Kidney tubule cell (primary cell): ENCODE measurements around the gene MOK.
A peak's percentile ranks its signal among the peaks of the same experiment; 100 is the strongest.

Experiments used
- DNase-seq: peaks from one replicate; pipeline ENCODE4 v3.0.0-alpha.2; 2018; ENCODE audit warnings: low spot score

Gene MOK

DNA sequence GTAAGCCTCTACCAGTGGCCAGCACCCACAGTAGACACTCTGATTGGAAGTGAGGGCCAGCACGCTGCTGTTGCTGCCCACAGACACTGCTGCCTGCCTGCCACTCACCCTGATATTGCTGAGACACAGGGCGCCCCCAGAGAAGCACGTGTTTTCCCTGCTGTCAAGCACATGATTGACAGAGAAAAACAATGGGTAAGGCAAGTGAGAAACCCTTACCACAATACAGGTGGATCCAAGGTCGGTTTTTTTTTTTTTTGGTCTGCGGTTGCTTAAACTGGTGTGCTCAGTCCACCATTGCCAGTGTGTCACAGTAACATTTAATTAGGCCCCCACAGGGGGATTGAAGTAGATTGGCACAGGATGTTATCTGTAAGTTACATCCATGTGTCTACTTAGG, 99.4 kb downstream of the MOK start:
- no peak for DNase-seq

DNA sequence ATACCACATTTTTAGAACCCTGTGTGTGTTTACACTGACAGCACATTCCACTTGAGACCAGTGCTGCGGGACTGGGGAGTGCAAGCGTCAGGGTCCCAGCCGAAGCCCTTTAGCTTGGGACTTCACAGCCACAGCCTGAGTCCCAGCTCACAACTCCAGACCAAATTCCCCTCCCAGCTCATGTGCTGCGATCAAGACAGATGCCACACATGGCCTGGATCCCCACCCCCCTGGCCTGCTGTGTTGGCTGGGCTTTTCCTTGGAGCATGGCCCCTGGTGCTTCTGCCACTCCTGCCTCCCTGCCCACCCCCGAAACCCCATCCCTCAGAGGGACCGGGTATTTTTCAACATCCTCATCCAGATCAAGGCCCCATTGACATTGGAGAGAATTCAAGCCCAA, 101.6 kb downstream of the MOK start:
- no peak for DNase-seq

DNA sequence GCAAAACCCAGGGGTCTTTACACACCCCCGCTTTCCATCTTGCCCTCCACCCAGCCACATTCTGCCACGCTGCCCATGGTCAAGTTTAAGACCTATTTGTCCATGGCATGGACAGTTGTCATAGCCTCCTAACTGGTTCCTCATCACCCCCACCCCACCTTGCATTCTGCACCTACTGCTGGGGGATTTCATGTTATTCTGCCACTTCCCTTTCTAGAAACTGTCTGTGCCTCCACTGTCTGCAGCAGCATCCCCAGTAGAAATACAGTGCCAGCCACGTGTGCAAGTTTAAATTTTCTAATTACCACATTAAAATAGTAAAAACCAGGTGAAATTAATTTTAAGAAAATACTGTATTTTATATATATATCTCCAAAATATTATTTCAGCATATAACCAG, 102.0 kb downstream of the MOK start:
- no peak for DNase-seq

DNA sequence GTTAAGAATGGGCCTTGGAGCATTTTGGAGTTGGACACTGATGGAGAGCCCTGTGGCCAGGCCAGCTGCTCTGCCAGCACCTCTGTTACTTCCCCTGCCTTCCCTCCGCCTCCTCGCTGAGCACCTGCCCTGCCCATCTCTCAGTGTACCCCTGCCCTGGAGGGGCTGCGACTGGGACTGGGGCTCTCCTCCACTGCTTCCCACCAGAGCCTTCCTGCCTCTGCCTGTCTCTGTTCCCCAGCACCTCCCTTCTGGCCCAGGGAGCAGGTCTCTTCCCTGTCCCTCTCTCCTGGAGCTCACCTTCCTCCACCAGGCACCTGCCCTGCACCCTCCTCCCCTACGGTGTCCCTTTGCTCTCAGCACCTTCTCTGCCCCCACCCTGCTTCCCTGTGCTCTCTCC, 103.2 kb downstream of the MOK start:
- no peak for DNase-seq

DNA sequence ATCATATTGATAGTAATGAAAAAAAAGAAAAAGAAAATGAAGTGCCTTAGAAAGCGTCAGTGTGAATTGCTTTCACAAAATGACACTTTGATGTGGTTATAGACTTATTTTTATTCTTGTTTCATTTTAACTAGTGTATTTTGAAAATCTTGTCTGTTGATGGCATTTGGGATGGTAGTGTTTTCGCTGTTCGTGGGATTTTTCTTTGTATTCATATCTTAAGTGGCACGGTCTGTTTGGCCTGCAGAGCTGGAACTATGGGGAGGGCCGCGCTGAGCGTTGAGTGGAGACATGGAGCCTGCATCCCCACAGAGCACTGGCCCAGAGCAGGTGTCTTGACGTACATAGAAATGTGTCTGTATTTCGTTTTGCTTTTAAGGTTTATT, 103.6 kb downstream of the MOK start:
- DNase-seq: no peak

DNA sequence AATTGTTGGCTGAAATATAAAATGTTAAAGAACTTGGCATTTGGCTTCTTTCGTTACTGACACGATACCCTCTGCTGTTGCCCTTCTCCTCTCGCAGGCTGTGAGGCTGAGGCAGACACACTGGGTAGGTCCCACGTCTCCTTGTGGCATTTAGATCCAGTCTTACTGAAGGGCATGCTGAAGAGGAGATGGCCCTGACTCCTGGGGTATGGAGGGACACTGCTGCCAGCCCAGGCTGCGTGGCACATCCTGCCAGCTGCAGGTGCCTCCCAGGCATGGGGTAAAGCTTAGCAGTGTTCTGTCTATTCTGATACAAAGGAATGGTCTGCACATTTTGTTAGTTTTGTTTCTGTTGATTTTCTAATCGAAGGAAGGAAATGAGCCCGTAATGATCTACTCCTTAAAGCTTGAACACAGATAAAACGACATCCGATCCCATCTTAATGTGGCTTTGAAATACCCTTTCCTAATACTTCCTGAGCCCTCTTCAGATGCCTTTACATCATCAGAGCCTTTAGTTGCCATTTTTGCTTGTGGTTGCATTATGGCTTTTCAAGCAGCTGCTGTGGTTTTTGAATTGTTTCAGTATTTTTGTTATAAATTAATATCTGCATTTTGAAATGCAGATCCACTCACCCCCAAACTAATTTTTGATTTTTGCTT, 104.1 kb downstream of the MOK start:
- DNase-seq: no peak

DNA sequence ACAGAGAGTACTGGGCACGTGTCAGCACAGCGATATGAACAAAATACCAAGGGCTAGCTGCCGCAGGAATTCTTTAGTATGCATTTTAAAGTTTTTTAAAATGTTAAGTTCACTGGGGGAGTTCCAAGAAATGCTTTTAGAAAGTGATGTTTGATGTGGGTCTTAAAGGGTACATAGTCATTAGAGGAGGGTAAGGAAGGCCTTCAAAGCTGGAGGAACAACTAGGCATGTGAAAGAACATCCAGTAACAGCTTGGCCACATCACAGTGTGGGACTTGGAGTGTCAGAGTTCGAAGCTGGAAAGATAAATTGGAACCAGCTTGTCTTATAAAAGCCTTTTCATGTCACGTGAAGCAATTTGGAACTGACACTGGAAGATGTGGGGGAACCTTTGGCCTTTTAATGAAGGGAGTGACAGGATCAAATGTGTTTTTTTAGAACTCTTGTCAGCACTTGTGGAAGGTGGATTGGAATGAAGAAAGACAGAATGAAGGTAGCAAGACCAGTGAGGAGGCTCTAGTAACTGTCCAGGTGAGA, 107.6 kb downstream of the MOK start:
- no peak for DNase-seq

DNA sequence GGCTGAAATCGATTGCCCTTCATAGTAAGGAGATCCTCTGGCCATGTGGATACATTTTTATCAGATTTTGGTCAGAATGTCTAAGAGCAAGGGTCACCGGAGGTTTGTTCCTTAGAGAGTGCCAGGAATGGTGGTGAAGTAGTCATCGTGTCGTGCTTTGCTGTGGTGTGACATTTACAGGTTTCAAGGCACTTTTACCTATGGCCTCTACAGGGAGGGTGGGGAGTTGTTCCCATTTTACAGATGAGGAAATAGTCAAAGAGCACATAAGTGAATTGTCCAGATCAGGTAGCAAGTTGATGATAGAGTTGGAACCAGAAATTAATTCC, 108.1 kb downstream of the MOK start:
- DNase-seq: no peak

DNA sequence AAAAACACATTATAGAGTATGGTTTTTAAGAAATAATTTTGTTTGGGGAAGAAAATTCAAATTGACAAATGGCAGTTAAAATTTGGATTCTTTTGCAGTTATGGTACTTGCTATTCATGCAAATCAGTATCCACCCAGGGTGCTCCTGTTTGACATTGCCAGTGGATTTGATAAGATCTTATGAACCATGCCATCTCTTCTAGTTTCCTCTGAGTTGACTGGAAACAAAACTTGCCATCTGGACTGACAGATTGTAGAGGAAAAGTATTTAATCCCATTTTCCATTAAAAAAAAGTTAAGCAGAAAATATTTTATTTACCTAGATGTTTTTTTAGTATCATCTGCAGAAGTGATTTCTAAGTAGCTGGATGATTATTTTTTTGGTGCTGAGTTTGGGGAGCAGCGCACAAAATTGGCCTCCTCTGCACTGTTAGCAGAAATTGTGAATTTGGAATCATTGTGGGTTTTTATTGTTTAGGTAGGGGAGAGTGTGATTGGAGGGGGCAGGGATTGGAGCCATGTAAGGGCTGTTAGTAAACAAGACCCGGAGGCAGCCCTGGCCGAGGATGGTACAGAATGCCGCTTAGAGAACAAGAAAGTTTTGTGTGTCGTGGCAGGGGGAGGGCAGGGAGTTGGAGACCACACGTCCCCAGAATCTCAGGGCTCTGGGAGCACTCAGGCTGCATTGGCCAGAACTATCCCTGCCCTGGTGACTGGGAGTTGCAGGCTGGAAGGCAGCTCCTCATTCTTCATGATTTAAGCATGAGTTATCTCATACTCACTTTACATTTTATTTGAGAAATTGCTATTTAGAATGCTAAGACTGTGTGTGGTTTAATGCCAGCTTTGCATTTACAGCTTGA, 108.7 kb downstream of the MOK start:
- no peak for DNase-seq

DNA sequence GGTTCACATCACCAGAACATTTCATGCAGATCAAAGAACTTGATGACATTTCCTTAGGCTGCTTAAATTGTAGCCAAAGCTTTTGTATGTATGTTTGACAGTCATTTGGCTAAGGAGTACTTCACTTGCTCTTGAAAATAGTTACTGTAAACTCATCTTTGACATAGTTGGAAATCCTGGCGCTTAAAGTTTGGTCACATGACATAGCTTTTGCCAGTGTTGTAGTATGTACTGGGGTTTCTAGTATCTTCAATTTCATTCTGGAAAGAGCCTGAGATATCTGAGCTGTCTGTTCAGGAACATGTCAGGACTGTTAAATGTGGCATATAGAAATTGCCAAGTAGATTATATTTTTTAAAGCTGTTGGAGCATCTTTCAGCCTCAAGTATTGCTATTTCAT, 109.5 kb downstream of the MOK start:
- no peak for DNase-seq

DNA sequence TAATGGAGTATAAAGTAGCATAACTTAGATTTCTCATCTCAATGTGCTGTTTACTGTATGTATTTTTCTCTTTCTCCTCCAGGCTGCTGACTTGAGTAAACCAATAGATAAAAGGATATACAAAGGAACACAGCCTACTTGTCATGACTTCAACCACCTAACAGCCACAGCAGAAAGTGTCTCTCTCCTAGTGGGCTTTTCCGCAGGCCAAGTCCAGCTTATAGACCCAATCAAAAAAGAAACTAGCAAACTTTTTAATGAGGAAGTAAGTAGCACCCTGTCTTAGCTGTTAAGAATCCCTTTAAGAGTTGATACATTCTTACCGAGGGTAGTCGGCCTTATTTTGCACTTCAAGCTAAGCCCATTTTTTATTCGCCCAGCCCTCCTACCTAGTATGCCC, 110.1 kb downstream of the MOK start:
- DNase-seq: no peak

DNA sequence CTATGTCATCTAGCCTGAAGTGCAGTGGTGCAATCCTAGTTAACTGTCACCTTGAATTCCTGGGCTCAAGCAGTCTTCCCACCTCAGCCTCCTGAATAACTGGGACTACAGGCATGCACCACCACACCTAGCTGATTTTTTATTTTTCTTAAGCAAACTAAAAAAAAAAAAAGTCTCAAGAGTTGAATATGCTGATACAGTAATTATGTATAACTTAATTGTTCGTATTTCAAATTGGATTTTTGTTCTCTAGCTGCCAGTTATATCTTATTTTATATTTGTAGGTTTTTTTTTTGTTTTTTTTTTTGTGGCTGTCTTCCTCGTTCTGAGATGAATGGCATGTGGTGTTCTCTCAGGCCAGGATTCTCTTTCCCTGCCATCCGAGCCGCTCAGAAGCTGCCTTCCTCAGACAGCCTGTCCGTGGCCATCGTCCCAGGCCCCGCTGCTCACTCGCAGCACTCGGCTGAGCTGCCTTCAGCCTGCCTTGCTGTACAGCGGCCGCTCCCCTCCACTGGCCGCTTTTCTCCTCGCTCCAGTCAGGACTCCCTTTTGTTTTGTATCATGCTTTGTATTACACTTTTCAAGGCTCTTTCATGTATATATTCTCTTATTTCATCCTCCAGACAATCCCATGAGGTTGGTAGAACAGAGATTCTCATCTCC, 112.0 kb downstream of the MOK start:
- no peak for DNase-seq

DNA sequence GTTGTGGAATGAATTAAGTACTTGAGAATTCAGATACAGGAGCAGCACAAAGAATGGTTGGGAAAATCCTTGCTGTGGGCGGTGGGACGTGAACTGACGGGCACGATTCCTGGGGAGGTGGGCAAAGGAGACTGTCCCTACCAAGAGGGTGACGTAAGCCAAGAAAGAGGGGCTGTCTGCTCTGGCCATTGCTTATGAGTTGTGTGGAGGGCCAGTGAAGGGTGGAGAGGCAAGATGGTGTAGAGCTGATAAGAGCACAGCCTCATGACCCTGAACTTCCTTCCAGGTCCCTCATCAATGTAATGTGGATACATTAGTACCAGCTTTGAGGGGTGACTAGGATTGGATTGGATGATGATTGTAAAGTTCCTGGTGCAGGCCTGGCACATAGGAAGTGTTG, 115.1 kb downstream of the MOK start:
- no peak for DNase-seq

DNA sequence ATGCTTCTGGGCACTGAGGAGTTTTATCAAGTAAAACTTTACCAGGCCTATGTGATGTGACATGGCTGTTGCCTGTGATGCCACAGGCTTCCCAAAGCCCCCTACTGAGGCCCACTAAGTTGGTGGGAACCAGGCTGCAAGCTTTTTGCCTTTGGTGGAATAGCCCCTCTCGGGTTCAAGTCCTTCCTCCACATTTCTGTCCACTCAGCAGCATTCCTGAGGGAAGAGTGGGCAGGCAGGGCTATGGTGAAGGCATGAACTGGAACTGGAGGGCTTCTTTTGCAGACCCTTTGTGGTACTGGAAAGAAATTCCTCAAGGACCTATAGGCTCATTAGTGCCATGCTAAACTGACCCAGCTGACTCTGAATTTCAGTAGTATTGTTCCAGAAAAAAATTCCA, 116.8 kb downstream of the MOK start:
- DNase-seq: no peak

DNA sequence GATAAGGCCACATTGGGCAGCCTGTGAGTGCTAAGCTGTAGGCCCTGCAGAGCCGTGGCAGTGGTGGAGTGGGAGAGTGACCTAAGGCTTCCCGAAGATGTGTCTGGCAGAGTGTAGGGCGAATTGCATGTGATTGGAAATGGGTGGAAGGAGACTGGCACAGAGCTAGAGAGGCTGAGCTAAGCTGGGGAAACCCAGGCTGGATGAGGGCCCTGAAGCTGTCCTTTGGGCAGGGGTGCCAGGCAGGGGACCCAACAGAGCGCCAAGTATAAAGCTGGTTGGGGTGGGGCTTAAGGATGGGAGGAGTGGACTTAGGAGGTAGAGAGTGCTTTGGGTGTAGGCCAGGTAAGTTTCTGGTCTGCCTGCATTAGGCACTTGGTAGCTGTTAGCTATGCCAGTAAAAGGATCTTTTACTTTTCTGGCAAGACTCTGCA, 117.4 kb downstream of the MOK start:
- no peak for DNase-seq

DNA sequence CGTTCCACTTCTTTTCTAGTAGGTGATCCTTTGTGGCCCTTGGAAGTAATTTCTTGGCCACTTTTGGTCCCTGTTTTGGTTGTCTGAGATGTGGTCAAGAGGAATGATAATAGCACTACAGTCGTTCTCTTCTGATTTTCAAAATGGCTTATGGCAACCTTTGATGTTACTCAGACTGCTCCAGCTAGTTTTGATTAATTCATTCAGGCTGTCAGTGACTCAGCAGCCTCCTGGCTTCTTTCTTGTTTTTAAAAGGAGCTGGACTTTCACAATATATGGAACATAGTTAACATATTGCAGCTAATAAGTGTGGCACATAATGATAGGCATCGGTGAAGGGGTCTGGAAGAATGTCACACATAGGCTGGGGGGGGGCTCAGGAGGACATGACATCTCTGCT, 117.9 kb downstream of the MOK start:
- DNase-seq: peak; percentile 65

DNA sequence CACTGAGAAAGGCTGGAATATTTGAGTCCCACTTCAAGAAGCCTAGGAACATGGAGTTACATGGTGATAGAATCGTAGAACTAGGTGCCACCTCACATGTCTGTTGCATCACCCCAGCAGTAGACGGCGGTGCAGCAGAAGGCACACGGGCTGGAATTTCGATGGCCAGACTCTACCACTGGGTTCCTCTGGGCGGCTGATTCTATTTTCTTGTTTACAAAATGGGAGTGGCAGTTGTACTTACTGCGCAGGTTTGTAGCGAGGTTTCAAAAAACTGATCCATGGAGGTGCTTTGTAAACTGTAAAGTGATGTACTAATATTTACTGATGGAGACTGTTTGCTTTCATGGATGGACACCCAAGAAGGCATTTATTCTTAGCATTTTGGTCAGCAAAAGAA, 119.6 kb downstream of the MOK start:
- DNase-seq: no peak

DNA sequence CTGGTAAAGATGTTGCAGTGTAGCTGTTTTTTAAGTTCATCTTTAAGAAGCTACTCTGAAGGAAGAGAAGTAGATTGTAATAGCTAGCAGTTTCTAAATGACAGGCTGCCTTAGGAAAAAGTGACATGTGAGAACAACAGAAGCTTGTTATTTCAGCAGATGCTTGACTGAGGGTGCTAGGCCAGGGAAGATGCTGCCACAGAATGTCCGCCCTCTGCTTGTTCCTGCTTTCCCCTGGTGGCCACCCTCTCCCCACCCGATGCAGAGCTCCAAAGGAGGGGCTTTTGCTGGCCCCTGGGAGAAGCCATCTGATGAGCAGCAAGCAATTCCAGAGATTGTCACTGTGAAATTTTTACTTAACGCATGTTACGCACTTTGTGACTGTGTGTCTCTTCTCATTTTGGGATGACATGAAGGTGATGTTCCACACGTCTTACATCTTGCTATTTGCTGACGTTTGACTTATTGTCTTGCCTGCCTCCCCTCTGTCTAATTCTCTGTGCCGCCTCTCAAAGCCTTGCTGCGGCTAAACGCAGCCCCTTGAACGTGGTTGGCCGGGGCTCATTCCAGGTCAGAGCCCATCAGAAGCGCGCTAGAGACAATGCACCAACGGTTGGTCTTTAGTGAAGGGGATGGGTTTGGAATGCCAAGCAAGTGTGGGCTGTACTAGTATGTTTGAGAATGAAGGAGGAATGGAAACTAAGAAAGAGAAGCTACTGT, 120.5 kb downstream of the MOK start:
- no peak for DNase-seq

DNA sequence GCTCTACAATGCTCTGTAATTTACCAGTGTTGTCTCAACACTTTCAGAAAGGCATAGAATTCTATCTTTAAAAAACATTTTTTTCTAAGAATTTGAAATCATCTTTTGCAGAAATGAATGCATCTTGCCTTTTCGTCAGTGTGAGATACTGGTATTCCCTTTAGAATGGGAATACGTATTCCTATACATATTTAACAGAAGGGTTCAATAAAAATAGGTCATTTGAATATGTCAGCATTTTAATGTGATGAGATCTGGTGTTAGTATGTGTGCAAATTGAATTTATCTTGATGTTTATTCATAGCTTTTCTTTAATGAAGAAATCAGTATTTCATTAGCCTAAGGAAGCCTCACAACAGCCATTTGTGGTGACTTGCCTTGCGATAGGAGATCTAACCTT, 121.1 kb downstream of the MOK start:
- no peak for DNase-seq

DNA sequence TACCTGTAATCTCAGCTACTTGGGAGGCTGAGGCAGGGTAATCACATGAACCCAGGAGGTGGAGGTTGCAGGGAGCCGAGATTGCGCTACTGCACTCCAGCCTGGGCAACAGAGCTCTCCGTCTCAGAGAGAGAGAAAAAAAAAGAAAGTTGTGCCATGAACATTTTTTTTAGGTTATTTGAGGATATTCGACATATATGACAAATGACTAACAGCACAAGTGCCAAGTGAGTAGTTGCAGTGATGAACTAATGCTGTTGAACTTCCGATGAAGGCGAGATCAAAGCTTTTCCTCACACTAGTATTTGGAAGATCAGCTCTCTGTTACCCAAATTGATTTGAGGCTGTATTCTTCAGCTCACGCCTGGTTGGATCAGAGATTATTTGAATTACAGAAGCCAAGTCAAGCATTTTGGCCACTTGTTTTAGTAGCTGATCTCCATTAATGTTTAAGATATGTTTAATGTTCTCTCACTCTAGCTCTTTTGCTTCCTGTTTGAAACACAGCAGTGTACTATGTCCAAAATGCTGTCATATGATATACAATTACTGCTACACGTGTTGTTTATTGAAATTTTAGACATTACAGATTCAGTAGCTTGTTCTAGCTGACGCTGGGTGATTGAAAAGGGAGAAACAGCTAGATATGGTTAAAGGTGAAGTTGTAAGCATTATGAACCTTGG, 121.9 kb downstream of the MOK start:
- DNase-seq: peak; percentile 47

DNA sequence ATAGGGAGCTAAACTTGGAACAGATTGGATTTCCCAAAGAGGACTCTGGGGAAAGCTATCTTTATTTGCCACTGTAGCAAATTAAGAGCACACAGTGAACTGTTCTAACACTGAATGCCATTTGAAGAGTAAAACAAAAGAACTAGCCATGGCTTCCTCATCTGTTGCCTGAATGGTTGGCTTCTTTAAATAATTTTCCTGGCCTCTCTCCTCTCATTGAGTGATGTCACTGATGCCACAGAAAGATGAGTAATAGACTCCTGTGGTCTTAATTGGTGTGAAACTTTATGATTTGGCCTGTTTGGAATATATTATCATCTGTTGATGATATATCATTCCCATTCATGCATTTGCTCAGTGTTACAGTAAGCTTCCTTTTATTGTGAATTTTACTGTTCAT, 122.8 kb downstream of the MOK start:
- peak; percentile 78 for DNase-seq

DNA sequence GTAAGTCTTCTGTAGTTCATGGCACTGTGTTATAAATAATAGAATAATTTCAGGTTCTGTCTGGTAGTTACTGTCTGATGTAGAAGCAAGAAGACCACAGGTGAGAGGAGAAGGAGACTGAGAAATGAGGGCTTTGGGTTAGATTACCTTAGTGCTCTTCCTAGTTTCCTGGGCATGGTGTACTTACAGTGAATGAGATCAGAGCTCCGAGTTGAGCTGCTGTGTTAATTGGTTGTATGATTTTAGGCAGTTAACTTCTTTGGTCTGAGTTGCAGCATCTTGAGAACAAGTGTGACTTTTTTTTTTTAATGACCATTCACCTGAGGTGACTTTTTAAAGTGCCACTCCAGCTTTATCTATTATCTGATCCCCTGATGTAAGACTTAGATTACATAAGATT, 123.8 kb downstream of the MOK start:
- DNase-seq: no peak
